NCI-H526 treated with DMSO at 0.1 percent for 48 hours (cell line): ENCODE measurements around the gene CYP26A1.

ENCODE experiments used
- DNase-seq: peaks from one replicate; lab custom pipeline; 2025; lab: John Stamatoyannopoulos, UW

CYP26A1 gene

GRCh38 chr10:93064874-93065660, 8.6 kb upstream of the CYP26A1 start:
- DNase-seq = no peak

GRCh38 chr10:93065675-93066543, 7.8 kb upstream of the CYP26A1 start:
- no peak for DNase-seq

GRCh38 chr10:93066544-93066913, 7.2 kb upstream of the CYP26A1 start:
- DNase-seq = no peak

GRCh38 chr10:93067443-93068365, 6.0 kb upstream of the CYP26A1 start:
- DNase-seq = no peak

GRCh38 chr10:93068411-93069244, 5.1 kb upstream of the CYP26A1 start:
- no peak for DNase-seq

GRCh38 chr10:93069245-93069561, 4.5 kb upstream of the CYP26A1 start:
- no peak for DNase-seq

- DNase-seq = no peak
Observed at GRCh38 chr10:93070378-93071176, 3.1 kb upstream of the CYP26A1 start.

GRCh38 chr10:93071177-93071472, 2.6 kb upstream of the CYP26A1 start:
- no peak for DNase-seq

- DNase-seq = no peak
Observed at GRCh38 chr10:93071674-93072224, 1.9 kb upstream of the CYP26A1 start.

- DNase-seq = peak; percentile 30
Observed at GRCh38 chr10:93072225-93072712, 1.4 kb upstream of the CYP26A1 start.

GRCh38 chr10:93072713-93073538, 767 bp upstream of the CYP26A1 start:
- no peak for DNase-seq

GRCh38 chr10:93074147-93074596, 479 bp downstream of the CYP26A1 start:
- no peak for DNase-seq

- DNase-seq = no peak
Observed at GRCh38 chr10:93074597-93075368, 1.1 kb downstream of the CYP26A1 start.

- DNase-seq = no peak
Observed at GRCh38 chr10:93075369-93076221, 1.9 kb downstream of the CYP26A1 start.

GRCh38 chr10:93076871-93077270, 3.2 kb downstream of the CYP26A1 start:
- no peak for DNase-seq

- no peak for DNase-seq
Observed at GRCh38 chr10:93077860-93078337, 4.2 kb downstream of the CYP26A1 start.

- no peak for DNase-seq
Observed at GRCh38 chr10:93079663-93080349, 6.1 kb downstream of the CYP26A1 start.
